ENCODE data around the gene ASAP3.

- TF ChIP-seq CTCF (conservative IDR thresholded peaks at IDR 0.05 in 1 of 2, IDR thresholded peaks at IDR 0.05 in 1 of 2; ENCODE audit: extremely low read depth in 1 of 2, insufficient read depth in 1 of 2, low read depth in 1 of 2, low read length in 2 of 2) (no peak), EZH2 (IDR thresholded peaks at IDR 0.05; ENCODE audit: borderline replicate concordance, low read length) (no peak)
These were observed 988 bp upstream of the ASAP3 start for GRCh38 chr1:23485002-23485332.
